NB4 (cell line): ENCODE results near the gene SRGAP3.

Experiments
- CTCF ChIP-seq: IDR thresholded peaks from one replicate; pipeline ENCODE4 v1.5.1; 2012; ENCODE audit warnings: low read depth, low read length
- MYC ChIP-seq: IDR thresholded peaks from 2 replicates; pipeline ENCODE4 v1.6.1; 2011; ENCODE audit warnings: low read depth, low read length
- POLR2A ChIP-seq: IDR thresholded peaks from 2 replicates; pipeline ENCODE4 v1.6.1; 2011; ENCODE audit warnings: mild to moderate bottlenecking; ENCODE audit not compliant: insufficient read length; ENCODE audit errors: extremely low read depth

GRCh38 chr3:8976540-8977182, 272.8 kb downstream of the SRGAP3 start:
- TF ChIP-seq CTCF: no peak
- TF ChIP-seq POLR2A: no peak
- no peak for TF ChIP-seq MYC
